OCI-LY1 (cell line): ENCODE measurements around the gene IMMP2L.

Experiments used
- H2AFZ ChIP-seq: fragments of 200-600 bp; sonication (generic), shearing (Covaris generic); 2 replicates; pipeline ENCODE4 v1.6.0; 2014; ENCODE audit warnings: antibody characterized with exemption, mild to moderate bottlenecking, low read length
- H3F3A ChIP-seq: fragments of 200-600 bp; sonication (generic), shearing (Covaris generic); 2 replicates; pipeline ENCODE4 v1.6.0; 2014; ENCODE audit warnings: mild to moderate bottlenecking, antibody characterized with exemption, low read length, moderate library complexity; ENCODE audit not compliant: insufficient read depth
- H3K27ac ChIP-seq: fragments of 200-600 bp; sonication (generic); 2 replicates; pipeline ENCODE4 v1.5.1; 2014; ENCODE audit warnings: low read length, mixed run types, mild to moderate bottlenecking, low read depth; ENCODE audit not compliant: poor library complexity, severe bottlenecking
- H3K27me3 ChIP-seq: fragments of 200-600 bp; sonication (generic); 2 replicates; pipeline ENCODE4 v1.6.0; 2014; ENCODE audit warnings: antibody characterized with exemption, mild to moderate bottlenecking, low read length, moderate library complexity; ENCODE audit not compliant: insufficient read depth
- H3K36me3 ChIP-seq: fragments of 200-600 bp; sonication (generic); 2 replicates; pipeline ENCODE4 v1.6.1; 2014; ENCODE audit warnings: mild to moderate bottlenecking, antibody characterized with exemption, low read length, moderate library complexity, mixed read lengths; ENCODE audit not compliant: insufficient read depth
- H3K4me1 ChIP-seq: fragments of 200-600 bp; sonication (generic); 2 replicates; pipeline ENCODE4 v1.5.1; 2014; ENCODE audit warnings: mild to moderate bottlenecking, low read length, moderate library complexity; ENCODE audit not compliant: insufficient read depth, severe bottlenecking
- H3K4me2 ChIP-seq: fragments of 200-600 bp; sonication (generic), shearing (Covaris generic); 2 replicates; pipeline ENCODE4 v1.6.1; 2014; ENCODE audit warnings: low read length
- H3K4me3 ChIP-seq: fragments of 200-600 bp; sonication (generic); 2 replicates; pipeline ENCODE4 v1.5.1; 2014; ENCODE audit warnings: low read length, low read depth, mild to moderate bottlenecking, mixed read lengths; ENCODE audit not compliant: poor library complexity, severe bottlenecking
- H3K79me2 ChIP-seq: fragments of 200-600 bp; shearing (Covaris generic); 2 replicates; pipeline ENCODE4 v1.6.1; 2016; ENCODE audit warnings: mixed run types, low read length, mixed read lengths; ENCODE audit not compliant: insufficient read depth
- H3K9ac ChIP-seq: fragments of 200-600 bp; sonication (generic), shearing (Covaris generic); 2 replicates; pipeline ENCODE4 v1.6.1; 2014; ENCODE audit warnings: mild to moderate bottlenecking, low read length, mixed read lengths
- H3K9me2 ChIP-seq: fragments of 200-600 bp; sonication (generic), shearing (Covaris generic); 2 replicates; pipeline ENCODE4 v1.6.1; 2014; ENCODE audit warnings: low read depth, mild to moderate bottlenecking, low read length, mixed read lengths
- H3K9me3 ChIP-seq: fragments of 200-600 bp; shearing (Covaris generic); 2 replicates; pipeline ENCODE4 v1.6.1; 2014; ENCODE audit warnings: low read length, mixed read lengths
- H4K20me1 ChIP-seq: fragments of 200-600 bp; sonication (generic), shearing (Covaris generic); 2 replicates; pipeline ENCODE4 v1.6.0; 2016; ENCODE audit warnings: mild to moderate bottlenecking, low read length; ENCODE audit not compliant: insufficient read depth
- CTCF ChIP-seq: fragments of 200-600 bp; sonication (generic), shearing (Covaris generic); IDR thresholded peaks from 2 replicates; pipeline ENCODE4 v1.5.1; 2017; ENCODE audit warnings: mild to moderate bottlenecking, antibody characterized with exemption, low read length, moderate library complexity, mixed read lengths
- EZH2 ChIP-seq: fragments of 200-600 bp; sonication (generic), shearing (Covaris generic); IDR thresholded peaks from 2 replicates; pipeline ENCODE4 v1.8.0; 2017; ENCODE audit warnings: borderline replicate concordance, mixed run types, mild to moderate bottlenecking, antibody characterized with exemption, low read length, moderate library complexity, mixed read lengths

IMMP2L gene

GRCh38 chr7:110804501-110804900, 757.8 kb downstream of the IMMP2L start:
- H3K4me1 ChIP-seq, result no peaks in the 10 kb centered on the region
- H3K4me3 ChIP-seq, result no peak overlapping the region
- H3K9me2 ChIP-seq, result no peaks in the 10 kb centered on the region
- H3K27me3 ChIP-seq, result no peaks in the 10 kb centered on the region
- H3F3A ChIP-seq, result no peaks in the 10 kb centered on the region
- no peaks in the 10 kb centered on the region for H3K9me3 ChIP-seq
- no peak overlapping the region for H3K9ac ChIP-seq
- no peak for TF ChIP-seq EZH2
- no peak for TF ChIP-seq CTCF
- H4K20me1 ChIP-seq, result no peaks in the 10 kb centered on the region
- no peak overlapping the region for H3K27ac ChIP-seq
- no peak overlapping the region for H3K4me2 ChIP-seq
- no peaks in the 10 kb centered on the region for H3K36me3 ChIP-seq
- no peaks in the 10 kb centered on the region for H3K79me2 ChIP-seq
- H2AFZ ChIP-seq, result no peak overlapping the region

- TF ChIP-seq EZH2 (no peak), CTCF (no peak)
- Histone ChIP-seq H3K4me1 (no peaks in the 10 kb centered on the region), H3K27ac (no peak overlapping the region), H3K36me3 (no peaks in the 10 kb centered on the region), H3K9ac (no peak overlapping the region), H3K4me2 (no peak overlapping the region), H2AFZ (no peak overlapping the region), H3K27me3 (no peaks in the 10 kb centered on the region), H3K79me2 (no peaks in the 10 kb centered on the region), H3K9me2 (no peaks in the 10 kb centered on the region), H3F3A (no peaks in the 10 kb centered on the region), H3K9me3 (no peaks in the 10 kb centered on the region), H4K20me1 (no peaks in the 10 kb centered on the region), H3K4me3 (no peak overlapping the region)
Observed at GRCh38 chr7:110803602-110804143, 758.6 kb downstream of the IMMP2L start.

- TF ChIP-seq CTCF, result no peak
- TF ChIP-seq EZH2, result no peak
- H3K9ac ChIP-seq, result no peak overlapping the region
- no peaks in the 10 kb centered on the region for H3K9me2 ChIP-seq
- no peak overlapping the region for H2AFZ ChIP-seq
- H3K4me1 ChIP-seq, result no peaks in the 10 kb centered on the region
- no peak overlapping the region for H3K4me2 ChIP-seq
- no peak overlapping the region for H3K4me3 ChIP-seq
- H3K27me3 ChIP-seq, result no peaks in the 10 kb centered on the region
- H3K36me3 ChIP-seq, result no peaks in the 10 kb centered on the region
- H3K9me3 ChIP-seq, result no peaks in the 10 kb centered on the region
- no peaks in the 10 kb centered on the region for H3F3A ChIP-seq
- no peaks in the 10 kb centered on the region for H3K79me2 ChIP-seq
- H4K20me1 ChIP-seq, result no peaks in the 10 kb centered on the region
- no peak overlapping the region for H3K27ac ChIP-seq
Observed at GRCh38 chr7:110801502-110801901, 760.8 kb downstream of the IMMP2L start.
